ENCODE measurements around the gene RPS6KB2.
"Not testable (repeated sequence)": the region's sequence is repeated elsewhere in the genome, so short reads cannot be mapped to it uniquely, and the experiment has no call there.

The RPS6KB2 gene

DNA sequence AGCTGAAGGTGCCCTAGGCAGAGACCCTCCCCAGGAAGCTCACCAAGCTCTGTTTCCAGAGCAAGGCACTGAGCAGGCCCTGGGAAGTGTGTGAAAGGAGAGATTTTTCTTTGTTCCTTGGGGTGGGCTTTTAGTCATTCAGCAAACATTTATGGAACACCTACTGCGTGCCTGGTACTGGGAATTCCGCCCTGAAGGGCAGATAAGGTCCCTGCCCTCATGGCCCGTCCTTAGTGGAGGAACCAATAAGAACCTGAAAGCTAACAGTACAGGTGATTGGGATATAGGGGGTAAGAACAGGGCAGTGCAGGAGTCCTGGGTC lies 36.9 kb downstream of the RPS6KB2 start:
- no peak for DNase-seq (ENCODE audit: low read depth in 4 of 4, low spot score in 1 of 4)

- DNase-seq (ENCODE audit: low read depth in 4 of 4, low spot score in 1 of 4), result not testable (repeated sequence)
These were observed 37.2 kb downstream of the RPS6KB2 start for GRCh38 chr11:67465530-67465929.

DNA sequence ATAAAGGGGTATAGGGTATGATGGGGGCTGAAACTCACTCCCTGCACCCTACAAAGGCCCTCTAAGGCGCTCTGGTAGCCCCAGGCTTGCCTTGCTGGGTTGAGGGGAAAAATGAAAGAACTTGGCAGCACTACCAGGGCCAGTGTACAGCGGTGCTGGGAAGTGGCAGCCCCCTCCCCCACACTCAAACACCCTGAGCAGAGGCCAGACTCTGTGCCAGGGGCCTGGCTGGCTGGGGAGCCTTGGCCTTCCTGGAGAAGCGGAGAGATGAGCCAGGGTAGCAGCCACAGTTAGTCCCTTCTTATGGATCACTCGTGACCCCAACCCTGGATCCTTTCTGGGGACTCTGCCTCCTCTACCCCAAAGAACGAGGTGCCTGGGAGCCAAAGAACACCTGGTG lies 38.1 kb downstream of the RPS6KB2 start:
- no peak for DNase-seq (ENCODE audit: low read depth in 4 of 4, low spot score in 1 of 4)

DNA sequence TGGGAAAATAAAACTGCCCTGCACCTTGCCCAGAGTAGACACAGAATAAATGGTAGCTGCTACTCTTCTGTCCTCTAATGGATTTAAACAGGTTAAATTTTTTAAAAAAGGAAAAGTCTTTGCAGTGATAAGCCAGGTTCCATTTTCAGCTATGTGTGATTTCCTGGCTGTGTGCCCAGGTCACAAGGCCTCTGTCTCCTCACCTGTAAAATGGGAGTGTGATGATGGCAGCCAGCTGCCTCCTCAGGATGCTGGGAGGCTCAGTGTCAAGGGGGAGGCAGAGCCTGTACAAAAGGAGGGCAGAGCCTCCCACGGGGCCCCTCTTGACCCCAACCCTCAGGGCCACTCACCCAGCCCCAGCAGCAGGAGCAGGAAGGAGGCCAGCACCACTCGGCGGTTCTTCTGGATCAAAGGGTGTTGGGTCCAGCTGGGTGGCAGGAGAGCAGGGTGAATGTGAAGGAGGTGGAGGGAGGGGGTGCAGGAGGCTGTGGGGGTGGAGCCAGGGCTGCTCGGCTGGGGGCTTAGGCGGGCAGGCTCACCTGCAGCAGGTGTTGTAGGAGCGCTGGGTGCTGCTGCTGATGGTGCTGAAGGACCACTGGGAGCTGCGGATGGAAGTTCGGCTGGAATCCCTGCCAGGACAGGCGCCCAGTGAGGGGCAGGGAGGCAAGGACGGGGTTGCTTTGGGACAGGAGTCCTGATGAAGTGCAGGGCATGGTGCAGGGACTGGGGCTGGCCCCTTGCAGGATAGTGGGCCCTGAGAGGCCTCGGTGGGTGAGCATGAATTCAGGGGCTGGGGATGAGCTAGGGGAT lies 38.9 kb downstream of the RPS6KB2 start:
- DNase-seq (ENCODE audit: low read depth in 4 of 4, low spot score in 1 of 4), result no peak

DNA sequence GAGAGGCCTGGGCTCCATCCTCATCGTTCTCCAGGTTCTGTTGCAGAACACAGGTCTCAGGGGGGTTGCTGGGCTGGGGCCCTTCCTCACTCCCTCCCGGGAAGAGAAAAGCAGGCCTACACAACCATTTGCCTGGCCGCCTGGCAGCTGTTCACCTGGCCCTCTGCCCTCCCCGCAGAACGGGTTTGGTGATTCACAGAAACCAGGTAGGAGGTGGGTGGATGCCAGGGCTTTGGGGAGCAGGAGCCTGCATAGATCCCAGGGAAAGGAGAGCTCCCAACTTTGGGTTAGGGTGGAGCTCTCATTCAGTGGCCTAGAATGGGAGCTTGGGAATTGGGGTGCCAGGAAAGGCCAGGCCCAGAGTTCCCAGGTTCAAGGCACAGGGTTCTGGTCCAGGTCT lies 39.8 kb downstream of the RPS6KB2 start:
- no peak for DNase-seq (ENCODE audit: low read depth in 4 of 4, low spot score in 1 of 4)

DNA sequence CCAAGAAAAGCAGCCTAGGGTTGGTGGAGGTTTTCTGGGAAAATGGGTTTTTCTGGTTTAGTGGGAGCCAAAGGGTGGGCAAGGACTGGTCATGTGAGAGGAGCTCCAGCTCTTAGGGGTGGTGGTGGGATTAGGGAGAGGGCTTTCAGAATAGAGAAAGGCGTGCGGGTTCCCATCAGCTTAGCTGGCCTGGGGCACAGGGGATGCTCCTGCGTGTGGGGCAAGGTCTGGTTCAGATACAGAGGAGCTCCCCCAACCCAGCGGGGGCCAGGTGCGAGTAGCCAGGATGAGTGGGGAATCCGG lies 40.1 kb downstream of the RPS6KB2 start:
- no peak for DNase-seq (ENCODE audit: low read depth in 4 of 4, low spot score in 1 of 4)

DNA sequence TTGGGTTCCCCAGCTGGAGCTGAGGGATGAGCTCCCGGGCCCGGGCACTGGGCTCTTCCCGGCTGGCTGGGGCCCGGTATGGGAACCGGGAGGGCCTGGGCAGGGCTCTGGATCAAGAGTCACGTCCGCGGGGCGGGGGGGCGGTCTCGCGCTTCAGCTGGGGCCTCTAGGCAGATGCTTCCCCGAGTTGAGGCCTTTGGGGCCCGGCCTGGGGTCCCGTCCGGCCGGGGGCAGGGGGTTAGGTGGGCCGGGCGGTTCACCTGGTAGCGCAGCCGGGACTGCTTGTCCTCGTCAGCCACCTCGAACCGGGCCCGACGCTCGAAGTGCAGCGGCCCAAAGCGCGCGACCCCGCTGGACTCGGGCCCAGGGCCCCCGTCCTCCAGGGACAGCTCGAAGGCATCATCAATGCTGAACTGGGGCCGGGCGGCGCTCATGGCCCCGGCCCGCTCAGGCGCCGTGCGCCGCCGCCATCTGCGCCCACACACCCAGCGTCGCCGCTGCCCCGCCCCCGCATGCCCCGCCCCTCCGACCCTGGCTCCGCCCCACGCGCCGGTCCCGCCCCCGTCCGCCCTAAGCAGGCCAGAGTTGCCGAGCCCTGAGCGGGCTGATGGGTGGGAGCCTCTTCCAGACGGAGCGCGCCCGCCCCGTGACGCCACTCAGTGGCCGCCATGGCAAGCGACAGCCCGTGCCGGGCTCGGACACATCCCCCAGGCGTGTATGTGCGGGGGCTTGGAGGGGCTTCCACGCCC lies 40.6 kb downstream of the RPS6KB2 start, which contains the start of gene TMEM134:
Gene TMEM134 (minus strand): TSS at position 493 of the 749 bp plus-strand sequence. CDS start 59 bp downstream, at position 434.
- peak; percentile 86 to 95 (median 89) for DNase-seq (ENCODE audit: low read depth in 4 of 4, low spot score in 1 of 4)

- no peak for DNase-seq (ENCODE audit: low read depth in 4 of 4, low spot score in 1 of 4)
These were observed 41.2 kb downstream of the RPS6KB2 start for GRCh38 chr11:67469508-67469811.

GRCh38 chr11:67470337-67471002 lies 42.2 kb downstream of the RPS6KB2 start:
- no peak for DNase-seq (ENCODE audit: low read depth in 4 of 4, low spot score in 1 of 4)

DNA sequence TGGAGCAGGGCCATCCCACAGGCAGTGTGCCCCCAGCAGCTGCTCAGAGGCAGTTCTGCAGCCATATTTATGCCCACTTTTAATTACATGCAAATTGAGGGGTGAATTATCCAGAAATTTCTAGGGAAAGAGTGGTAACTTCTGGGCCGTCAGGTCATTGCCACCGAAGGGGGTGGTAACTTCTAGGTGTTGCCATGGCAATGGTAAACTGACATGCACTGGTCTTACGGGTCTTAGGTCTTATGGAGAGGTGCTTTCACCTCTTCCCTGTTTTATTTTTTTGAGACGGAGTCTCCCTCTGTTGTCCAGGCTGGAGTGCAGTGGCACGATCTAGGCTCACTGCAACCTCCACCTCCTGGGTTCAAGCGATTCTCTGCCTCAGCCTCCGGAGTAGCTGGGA lies 44.6 kb downstream of the RPS6KB2 start:
- DNase-seq (ENCODE audit: low read depth in 4 of 4, low spot score in 1 of 4), result no peak

DNA sequence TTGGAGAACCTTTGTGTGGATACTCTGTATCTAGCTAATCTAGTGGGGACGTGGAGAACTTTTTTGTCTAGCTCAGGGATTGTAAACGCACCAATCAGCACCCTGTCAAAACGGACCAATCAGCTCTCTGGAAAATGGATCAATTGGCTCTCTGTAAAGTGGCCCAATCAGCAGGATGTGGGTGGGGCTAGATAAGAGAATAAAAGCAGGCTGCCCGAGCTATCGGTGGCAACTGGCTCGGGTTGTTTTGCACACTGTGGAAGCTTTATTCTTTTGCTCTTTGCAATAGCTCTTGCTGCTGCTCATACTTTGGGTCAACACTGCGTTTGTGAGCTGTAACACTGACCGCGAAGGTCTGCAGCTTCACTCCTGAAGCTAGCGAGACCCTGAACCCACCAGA lies 48.4 kb downstream of the RPS6KB2 start:
- DNase-seq (ENCODE audit: low read depth in 4 of 4, low spot score in 1 of 4), result not testable (repeated sequence)

DNA sequence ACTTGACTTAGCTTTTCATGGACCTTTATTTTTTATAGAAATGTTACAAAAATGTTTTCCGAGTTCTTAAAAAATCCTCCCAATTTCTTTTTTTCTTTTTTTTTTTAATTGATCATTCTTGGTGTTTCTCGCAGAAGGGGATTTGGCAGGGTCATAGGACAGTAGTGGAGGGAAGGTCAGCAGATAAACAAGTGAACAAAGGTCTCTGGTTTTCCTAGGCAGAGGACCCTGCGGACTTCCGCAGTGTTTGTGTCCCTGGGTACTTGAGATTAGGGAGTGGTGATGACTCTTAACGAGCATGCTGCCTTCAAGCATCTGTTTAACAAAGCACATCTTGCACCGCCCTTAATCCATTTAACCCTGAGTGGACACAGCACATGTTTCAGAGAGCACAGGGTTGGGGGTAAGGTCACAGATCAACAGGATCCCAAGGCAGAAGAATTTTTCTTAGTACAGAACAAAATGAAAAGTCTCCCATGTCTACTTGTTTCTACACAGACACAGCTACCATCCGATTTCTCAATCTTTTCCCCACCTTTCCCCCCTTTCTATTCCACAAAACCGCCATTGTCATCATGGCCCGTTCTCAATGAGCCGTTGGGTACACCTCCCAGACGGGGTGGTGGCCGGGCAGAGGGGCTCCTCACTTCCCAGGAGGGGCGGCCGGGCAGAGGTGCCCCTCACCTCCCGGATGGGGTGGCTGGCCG lies 49.2 kb downstream of the RPS6KB2 start:
- DNase-seq (ENCODE audit: low read depth in 4 of 4, low spot score in 1 of 4), result not testable (repeated sequence)

- DNase-seq (ENCODE audit: low read depth in 4 of 4, low spot score in 1 of 4), result no peak
These were observed 54.1 kb downstream of the RPS6KB2 start for GRCh38 chr11:67482275-67482826.

DNA sequence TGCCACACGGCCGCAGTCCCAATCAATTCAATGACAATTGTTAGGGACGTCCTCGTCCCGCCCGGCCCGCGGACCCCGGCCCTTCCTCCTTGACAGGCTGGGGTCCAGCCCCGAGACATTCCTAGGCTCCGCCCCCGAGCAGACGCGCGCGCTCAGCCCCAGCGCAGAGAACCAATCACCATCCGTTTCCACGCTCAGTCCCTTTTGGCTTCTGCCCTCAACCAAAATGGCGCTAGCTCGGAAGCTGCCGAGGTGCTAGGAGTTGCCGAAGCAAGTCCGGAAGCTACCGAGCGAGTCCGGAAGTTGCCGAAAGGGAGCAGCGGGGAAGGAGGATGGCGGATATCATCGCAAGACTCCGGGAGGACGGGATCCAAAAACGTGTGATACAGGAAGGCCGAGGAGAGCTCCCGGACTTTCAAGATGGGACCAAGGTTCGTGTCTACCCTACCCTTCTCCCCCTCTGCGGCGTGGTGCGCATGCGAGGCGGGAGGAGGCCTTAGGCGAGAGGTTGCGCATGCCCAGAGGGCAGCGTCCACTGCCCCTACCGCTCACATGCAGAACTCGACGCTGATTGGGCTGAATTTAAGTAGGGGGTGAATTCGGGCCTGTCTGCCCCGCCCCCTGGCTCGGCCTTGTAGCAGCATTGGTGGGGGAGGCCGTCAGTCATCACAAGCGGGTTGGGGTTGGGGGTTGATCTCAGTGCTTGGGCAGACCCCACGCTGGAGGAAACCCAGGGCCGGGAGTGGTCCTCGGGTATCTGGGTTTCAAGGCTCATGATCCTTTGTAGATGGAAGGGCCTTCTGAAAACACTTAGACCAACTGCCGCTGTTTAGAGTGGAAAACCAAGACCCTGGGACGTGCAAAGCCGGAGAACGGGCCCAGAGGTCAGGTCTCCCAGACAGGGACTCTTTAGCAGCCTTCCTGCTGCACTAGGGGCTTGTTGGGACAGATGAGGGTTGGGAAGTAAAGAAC lies 54.8 kb downstream of the RPS6KB2 start, which contains the start of gene AIP:
Gene AIP (plus strand): TSS at position 200 of the 972 bp plus-strand sequence. CDS start 133 bp downstream, at position 333.
- DNase-seq (ENCODE audit: low read depth in 4 of 4, low spot score in 1 of 4), result peak; percentile 86 to 97 (median 94)

GRCh38 chr11:67483831-67484665 lies 55.8 kb downstream of the RPS6KB2 start:
- peak in 2 of 4 experiments; percentile 20 to 29 for DNase-seq (ENCODE audit: low read depth in 4 of 4, low spot score in 1 of 4)

DNA sequence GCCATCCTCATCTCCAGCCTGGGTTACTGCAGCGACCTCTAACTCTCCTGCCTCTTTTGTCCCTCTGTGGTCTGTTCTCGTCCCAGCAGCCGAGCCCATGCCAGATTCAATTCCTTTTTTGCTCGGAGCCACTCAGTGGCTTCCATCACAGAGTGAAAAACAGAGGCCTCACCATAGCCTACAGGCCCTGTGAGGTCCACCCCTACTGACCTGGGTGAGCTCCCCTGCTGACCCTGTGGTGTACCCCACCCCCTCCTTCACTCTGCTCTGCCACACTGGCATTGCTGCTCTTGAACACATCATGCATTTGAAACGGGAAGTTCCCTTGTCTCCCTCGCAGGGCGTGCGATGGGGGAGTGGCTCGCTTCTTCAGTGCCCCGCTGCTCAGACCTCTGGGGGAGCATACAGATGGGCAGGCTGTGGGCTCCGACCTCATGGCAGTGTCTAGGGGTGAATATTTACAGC lies 56.6 kb downstream of the RPS6KB2 start:
- DNase-seq (ENCODE audit: low read depth in 4 of 4, low spot score in 1 of 4), result peak in 2 of 4 experiments; percentile 60 to 71

Data from stimulated activated CD4-positive, alpha-beta T cell treated with anti-CD3 and anti-CD28 coated beads, Interleukin-1b, Interleukin-23, amount 100 ng/mL, for 24 hours (primary cell).